ENCODE data around the gene TMPRSS12.
"Not testable (repeated sequence)": the region's sequence is repeated elsewhere in the genome, so short reads cannot be mapped to it uniquely, and the experiment has no call there.

Gene TMPRSS12

DNA sequence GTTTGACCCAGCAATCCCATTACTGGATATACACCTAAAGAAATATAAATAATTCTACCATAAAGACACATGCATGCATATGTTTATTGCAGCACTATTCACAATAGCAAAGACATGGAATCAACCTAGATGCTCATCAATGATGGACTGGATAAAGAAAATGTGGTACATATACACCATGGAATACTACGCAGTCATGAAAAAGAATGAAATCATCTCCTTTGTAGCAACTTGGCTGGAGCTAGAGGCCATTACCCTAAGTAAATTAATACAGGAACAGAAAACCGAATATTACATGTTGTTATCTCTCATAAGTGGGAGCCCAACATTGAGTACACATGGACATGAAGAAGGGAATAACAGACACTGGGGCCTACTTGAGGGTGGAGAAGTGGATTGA, 13.0 kb downstream of the TMPRSS12 start:
- DNase-seq (ENCODE audit: low read depth in 1 of 2, low spot score in 1 of 2): not testable (repeated sequence)

DNA sequence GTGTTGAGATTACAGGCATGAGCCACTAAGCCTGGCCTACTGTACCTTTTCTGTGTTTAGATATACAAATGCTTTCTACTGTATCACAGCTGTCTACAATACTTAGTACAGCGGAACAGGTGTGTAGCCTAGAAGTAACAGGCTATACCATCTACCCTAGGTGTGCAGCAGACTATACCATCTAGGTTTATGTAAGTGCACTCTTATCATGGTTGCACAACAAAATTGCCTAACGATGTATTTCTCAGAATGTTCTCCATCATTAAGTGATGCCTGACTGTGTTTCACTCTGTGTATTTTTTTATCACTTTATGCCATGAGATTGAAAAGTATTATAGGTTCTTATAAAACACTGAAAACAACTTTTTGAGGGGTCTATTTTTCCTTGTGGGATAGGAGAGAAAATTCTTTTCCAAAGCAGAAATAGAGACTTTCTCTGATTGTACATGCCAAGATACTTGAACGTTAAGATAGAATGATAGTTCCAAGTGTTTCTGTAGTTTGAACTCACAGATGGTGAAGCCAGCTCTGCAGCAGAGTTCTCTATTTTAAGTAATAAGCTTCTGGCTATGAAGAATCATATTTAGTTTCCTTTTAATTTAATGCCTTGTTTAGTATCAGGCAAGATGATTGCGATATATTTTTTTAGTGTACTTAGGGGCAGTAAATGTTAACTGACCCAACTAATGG, 17.0 kb downstream of the TMPRSS12 start:
- no peak for DNase-seq (ENCODE audit: low read depth in 1 of 2, low spot score in 1 of 2)

DNA sequence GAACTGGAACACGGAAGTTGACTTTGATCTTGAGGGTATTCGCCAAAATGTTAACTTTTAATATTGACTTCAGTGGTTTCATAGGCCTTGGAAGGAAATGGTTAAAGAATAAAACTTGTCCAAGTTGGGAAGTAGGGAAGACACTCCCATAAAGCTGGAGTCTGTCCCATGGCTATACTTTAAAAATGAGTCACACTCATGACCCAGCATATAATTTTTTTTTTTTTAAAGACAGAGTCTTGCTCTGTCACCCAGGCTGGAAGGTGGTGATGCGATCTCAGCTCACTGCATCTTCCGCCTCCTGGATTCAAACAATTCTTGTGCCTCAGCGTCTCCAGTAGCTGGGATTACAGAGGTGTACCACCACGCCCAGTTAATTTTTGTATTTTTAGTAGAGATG, 19.6 kb downstream of the TMPRSS12 start:
- DNase-seq (ENCODE audit: low read depth in 1 of 2, low spot score in 1 of 2): no peak

DNA sequence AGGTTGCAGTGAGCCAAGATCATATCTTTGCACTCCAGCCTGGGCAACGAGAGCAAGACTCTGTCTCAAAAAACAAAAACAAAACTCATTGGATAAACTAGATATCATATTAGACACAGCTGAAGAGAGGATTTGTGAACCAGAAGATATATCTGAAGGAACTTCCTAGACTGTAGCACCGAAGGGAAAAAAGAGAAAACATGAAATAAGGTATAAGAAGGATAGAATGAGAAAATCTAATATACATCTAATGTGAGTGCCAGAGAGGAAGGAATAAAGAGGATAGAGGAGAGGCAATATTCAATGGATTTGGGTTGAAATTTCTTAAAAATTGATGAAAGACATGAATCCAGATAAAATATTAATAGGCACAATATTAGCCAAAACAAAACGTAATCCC, 22.5 kb downstream of the TMPRSS12 start:
- DNase-seq (ENCODE audit: low read depth in 1 of 2, low spot score in 1 of 2): no peak

DNA sequence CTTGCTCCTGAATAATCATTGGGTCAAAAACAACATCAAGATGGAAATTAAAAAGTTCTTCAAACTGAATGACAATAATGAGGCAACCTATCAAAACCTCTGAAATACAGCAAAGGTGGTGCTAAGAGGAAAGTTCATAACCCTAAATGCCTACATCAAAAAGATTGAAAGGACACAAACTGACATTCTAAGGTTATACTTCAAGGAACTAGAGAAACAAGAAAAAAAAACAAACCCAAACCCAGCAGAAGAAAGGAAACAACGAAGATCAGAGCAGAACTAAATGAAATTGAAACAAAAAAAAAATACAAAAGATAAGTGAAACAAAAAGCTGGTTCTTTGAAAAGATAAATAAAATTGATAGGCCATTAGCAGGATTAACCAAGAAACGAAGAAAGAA, 26.2 kb downstream of the TMPRSS12 start:
- not testable (repeated sequence) for DNase-seq (ENCODE audit: low read depth in 1 of 2, low spot score in 1 of 2)

DNA sequence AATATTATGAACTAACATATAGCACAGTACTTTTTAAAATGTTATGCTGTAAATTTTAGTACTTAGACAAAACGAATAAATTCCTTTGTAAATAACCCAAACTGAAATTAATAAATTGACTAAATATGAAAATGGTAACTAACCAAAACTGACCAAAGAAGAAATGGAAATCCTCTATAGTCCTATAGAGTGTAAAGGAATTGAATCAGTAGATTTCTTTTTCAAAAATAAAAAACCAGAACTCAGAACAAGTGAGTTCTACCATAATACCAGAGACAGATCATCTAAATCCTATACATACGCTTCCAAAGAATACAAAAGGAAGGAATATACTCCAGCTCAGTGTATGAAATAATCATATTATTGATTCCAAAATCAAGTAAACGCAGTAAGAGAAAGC, 39.8 kb downstream of the TMPRSS12 start:
- no peak for DNase-seq (ENCODE audit: low read depth in 1 of 2, low spot score in 1 of 2)

DNA sequence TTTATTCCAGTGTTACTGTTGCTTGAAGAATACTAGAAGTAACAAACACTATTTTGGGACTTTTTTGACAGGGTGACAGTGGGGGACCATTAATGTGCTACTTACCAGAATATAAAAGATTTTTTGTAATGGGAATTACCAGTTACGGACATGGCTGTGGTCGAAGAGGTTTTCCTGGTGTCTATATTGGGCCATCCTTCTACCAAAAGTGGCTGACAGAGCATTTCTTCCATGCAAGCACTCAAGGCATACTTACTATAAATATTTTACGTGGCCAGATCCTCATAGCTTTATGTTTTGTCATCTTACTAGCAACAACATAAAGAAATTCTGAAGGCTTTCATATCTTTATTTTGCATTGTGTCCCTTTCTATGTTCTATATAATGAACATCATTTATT, 44.5 kb downstream of the TMPRSS12 start:
- no peak for DNase-seq (ENCODE audit: low read depth in 1 of 2, low spot score in 1 of 2)

DNA sequence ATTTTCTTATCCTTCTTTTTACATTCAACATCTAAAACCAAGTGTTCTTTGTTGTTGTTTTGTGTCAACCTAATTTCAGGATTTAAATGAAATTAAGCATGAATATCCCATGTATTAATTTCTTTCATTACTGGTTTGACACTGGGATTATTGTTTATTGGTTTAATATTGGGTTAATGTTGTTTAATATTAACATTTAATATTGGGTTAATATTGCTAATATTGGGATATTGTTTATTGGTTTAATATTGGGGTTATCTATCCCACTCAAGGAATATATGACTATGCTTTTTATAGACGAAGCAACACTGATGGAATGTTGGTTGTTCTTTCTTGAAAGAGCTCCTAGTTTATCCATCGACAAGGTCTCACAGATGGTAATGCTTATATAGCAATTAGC, 45.9 kb downstream of the TMPRSS12 start:
- no peak for DNase-seq (ENCODE audit: low read depth in 1 of 2, low spot score in 1 of 2)

DNA sequence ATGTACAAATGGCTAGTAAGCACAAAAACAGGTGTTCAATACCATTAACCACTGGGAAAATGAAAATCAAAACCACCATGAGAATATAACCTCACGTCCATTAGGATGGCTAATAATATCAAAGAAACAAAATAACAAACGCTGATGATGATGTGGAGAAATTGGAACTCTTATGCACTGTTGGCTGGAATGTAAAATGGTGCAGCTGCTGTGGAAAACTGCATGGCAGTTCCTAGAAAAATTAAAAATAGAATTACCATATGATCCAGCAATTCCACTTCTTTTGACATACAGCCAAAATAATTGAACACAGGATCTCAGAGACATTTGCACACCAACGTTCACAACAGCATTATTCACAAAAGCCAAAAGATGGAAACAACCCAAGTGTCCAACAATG, 51.5 kb downstream of the TMPRSS12 start:
- no peak for DNase-seq (ENCODE audit: low read depth in 1 of 2, low spot score in 1 of 2)

DNA sequence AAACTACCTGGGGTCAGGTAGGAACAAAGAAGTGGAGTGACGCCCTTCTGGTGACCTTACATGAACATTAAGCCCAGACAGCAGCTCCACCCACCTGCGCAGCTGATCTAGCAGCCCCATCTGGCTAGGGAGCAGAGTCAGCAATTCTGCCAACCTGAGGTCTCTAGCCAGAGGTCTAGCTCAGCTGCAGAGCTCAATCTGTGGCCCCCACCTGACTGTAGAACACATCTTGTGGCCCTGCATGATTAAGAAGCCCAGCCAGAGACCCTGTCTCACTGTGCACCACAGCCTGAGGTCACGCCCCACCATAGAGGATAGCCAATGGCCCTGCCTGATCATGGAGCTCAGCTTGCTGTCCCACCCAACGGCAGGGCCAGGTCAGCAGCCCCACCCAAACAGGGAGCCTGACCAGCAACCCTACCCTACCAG, 59.0 kb downstream of the TMPRSS12 start:
- DNase-seq (ENCODE audit: low read depth in 1 of 2, low spot score in 1 of 2): no peak

DNA sequence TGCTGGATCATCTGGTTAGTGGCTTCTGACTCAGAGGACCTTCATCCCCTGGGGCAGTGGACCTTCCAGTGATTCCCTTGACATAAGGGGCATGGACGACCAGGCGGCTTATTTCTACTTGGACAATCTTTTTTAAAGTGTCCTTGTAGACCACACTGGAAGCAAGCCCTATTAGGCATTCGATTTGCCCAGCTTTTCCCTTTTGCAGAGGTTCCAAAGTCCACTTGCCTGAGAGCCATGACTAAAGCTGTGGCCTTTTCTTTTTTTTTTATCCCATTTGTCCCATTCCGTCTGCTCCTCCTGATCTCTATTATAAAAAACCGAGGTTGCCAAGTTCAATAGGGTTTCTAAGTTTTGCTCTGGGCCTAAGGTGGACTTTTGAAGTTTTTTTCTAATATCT, 65.8 kb downstream of the TMPRSS12 start:
- not testable (repeated sequence) for DNase-seq (ENCODE audit: low read depth in 1 of 2, low spot score in 1 of 2)

DNA sequence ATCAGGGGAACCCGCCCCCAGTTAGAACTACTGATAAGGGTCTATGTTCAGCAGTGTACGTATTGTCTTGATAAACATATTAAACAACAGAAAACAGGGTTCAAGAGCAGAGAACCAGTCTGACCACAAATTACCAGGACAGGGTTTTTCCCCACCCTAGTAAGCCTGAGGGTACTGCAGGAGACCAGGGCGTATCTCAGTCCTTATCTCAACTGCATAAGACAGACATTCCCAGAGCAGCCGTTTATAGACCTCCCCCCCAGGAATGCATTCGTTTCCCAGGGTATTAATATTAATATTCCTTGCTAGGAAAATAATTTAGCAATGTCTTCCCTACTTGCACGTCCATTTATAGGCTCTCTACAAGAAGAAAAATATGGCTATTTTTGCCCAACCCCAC, 69.6 kb downstream of the TMPRSS12 start:
- DNase-seq (ENCODE audit: low read depth in 1 of 2, low spot score in 1 of 2): not testable (repeated sequence)

DNA sequence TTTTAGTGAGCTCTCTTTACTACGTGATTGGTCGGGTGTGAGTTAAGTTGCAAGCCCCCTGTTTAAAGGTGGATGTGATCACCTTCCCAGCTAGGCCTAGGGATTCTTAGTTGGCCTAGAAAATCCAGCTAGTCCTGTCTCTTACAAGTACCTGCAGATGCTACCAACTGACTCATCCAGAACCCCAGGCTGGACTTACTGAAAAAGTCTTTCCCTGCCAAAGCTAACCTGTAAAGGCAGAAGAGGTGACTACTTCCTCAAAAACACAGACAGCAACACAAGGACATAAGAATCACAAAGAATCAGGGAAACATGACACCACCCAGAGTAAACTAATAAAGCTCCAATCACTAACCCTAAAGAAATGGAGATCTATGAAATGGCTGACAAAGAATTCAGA, 70.5 kb downstream of the TMPRSS12 start:
- no peak for DNase-seq (ENCODE audit: low read depth in 1 of 2, low spot score in 1 of 2)

DNA sequence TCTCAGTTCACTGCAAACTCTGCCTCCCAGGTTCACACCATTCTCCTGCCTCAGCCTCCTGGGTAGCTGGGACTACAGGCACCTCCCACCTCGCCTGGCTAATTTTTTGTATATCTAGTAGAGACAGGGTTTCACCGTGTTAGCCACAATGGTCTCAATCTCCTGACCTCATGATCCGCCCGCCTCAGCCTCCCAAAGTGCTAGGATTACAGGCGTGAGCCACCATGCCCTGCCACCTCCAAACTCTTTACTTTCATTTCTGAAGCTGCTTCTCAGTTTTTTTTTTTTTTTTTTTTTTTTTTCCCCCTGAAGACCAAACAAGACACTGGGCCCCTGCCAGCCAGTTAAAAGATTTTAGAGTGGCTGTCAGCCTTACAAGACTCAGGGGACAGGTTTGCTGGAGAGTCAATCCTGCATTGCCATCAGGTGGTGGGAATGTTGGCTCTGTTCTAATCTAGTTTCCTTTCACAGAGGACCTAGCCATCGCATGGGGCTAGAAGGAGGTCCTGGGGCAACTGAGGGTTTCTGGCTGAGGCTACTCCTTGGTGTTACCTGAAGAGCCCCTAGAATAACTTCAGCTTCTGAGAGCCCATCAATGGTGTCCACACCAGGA, 72.3 kb downstream of the TMPRSS12 start:
- no peak for DNase-seq (ENCODE audit: low read depth in 1 of 2, low spot score in 1 of 2)

DNA sequence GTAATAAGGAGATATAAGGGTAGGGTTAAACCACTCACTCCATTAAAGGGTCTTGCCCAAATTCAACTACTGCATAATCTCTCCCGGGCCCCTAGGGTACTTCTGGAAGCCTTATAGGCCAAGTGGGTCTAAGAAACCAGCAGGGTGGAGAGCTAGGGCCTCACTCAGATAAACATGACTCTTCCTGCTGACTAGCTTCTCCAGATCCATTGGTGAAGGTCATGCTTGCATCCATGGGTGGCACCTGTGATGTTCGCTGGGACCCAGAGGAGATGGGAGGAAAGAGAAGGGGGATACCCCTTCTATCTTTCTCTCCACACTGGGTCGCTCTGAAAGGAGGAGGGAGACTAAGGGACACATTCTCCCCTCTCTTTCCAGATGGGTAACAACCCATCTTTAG, 73.6 kb downstream of the TMPRSS12 start:
- DNase-seq (ENCODE audit: low read depth in 1 of 2, low spot score in 1 of 2): no peak

DNA sequence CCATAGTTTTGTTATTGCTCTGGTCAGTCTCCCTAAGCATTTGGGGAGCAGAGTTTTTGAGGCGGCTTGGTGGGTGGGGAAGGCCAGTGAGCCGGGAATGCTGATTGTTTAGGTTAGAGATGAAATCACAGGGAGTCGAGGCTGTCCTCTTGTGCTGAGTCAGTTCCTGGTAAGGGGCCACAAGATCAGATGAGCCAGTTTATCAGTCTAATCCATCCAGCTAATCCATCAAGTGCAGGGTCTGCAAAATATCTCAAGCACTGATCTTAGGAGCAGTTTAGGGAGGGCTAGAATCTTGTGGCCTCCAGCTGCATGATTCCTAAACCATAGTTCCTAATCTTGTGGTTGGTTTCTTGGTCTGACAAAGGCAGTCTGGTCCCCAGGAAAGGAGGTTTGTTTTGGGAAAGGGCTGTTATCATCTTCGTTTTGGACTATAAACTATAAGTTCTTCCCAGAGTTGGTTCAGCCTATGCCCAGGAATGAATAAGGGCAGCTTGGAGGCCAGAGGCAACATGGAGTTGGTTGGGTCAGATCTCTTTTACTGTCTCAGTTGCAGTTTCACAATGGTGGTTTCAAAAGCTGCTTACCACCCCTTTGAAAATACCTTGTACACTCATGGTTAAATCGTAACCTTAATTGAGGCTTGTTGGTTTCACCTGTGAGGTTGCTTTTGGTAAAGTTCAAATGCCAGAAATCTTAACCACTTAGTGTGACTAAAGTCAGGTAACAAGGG, 76.0 kb downstream of the TMPRSS12 start:
- DNase-seq (ENCODE audit: low read depth in 1 of 2, low spot score in 1 of 2): no peak

DNA sequence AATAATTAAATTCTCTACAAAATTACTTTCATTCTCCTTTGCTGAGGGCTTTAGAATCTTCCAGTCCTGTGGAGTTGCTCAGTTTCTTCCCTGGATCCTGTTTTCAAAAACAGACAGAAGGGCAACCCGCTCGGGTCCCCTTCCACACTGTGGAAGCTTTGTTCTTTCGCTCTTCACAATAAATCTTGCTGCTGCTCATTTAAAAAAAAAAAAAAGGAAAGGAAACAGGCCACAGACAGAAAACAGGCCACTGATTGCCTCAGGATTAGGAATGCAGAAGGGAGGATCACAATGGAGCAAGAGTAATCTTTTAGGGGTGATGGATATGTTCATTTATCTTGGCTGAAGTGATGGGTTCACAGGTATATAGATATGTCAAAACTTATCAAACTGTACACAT, 80.1 kb downstream of the TMPRSS12 start:
- DNase-seq (ENCODE audit: low read depth in 1 of 2, low spot score in 1 of 2): no peak

DNA sequence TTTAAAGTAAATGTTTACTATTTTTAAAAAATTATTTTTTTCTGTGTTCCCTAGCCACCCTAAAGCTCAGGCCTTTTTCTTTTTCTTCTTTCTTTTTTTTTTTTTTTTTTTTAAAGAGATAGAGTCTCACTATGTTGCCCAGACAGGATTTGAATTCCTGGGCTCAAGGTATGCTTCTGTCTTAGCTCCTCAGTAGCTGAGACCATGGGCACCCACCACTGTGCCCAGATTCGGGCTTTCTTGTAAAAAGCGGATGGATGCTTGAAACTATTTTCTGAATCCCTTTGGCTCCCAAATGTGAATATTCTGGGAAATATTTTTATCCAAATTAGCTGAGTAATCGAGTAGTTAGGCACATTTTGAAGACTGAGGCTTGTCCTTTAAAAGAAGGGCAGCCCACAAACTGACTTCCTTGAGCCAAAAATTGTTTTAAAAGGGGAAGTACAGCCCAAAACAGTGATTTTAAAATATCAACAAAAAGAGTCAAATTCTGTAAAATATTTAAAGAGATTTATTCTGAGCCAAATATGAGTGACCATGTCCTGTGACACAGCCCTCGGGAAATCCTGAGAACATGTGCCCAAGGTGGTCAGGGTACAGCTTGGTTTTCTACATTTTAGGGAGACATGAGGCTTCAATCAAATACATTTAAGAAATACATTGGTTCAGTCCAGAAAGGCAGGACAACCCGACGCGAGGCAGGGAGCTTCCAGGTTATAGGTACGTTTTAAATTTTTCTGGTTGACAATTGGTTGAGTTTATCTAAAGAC, 80.8 kb downstream of the TMPRSS12 start:
- no peak for DNase-seq (ENCODE audit: low read depth in 1 of 2, low spot score in 1 of 2)

DNA sequence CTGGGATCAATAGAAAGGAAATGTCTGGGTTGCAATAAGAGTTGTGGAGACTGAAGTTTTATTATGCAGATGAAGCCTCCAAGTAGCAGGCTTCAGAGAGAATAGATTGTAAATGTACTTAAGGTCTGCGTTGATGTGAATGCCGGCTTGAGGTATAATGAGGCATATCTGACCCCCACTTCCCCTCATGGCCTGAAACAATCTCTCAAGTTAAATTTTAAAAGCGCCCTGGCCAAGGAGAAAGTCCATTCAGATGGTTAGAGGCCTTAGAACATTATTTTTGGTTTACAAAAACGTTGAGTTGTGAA, 81.4 kb downstream of the TMPRSS12 start:
- no peak for DNase-seq (ENCODE audit: low read depth in 1 of 2, low spot score in 1 of 2)

DNA sequence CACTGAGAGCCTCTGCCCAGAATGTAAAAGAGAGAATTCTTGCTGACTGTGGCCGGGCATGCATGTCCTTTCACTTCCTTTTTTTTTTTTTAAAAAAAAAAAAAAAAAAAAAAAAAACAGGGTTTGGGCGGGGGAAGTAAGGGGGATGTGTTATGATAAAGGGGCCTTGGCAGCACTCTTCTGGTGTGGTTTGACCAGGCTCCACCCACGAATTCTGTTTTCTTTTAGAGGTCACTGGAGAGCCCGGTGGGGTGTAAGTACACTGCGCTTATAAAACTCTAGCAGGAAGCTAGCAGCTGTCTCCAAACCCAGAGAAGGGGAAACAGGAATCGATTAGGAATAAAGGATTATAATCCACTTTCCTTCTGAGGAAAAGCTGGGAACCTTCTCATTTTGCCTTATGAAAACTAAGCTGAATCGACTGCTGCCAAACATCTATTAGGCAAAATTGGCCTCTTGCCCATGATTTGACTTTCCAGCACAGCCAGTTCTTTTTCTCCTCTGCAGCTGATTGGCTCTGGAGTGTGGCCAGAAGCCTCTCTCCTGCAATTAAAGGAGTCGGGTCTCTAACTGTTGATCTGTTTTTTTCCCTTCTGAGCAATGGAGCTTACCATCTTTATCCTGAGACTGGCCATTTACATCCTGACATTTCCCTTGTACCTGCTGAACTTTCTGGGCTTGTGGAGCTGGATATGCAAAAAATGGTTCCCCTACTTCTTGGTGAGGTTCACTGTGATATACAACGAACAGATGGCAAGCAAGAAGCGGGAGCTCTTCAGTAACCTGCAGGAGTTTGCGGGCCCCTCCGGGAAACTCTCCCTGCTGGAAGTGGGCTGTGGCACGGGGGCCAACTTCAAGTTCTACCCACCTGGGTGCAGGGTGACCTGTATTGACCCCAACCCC, 82.0 kb downstream of the TMPRSS12 start:
- DNase-seq (ENCODE audit: low read depth in 1 of 2, low spot score in 1 of 2): no peak

DNA sequence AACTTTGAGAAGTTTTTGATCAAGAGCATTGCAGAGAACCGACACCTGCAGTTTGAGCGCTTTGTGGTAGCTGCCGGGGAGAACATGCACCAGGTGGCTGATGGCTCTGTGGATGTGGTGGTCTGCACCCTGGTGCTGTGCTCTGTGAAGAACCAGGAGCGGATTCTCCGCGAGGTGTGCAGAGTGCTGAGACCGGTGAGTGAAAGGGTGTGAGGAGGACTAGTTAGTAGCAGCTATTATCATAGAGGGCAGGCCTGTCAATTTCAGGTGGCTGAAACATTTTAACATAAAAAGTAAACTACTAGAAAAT, 82.6 kb downstream of the TMPRSS12 start:
- no peak for DNase-seq (ENCODE audit: low read depth in 1 of 2, low spot score in 1 of 2)

Measured in activated T-helper 1 cell treated with anti-CD3 and anti-CD28 coated beads, Interleukin-2, amount 50 U/mL, for 16 hours (primary cell).